OCI-LY1 (cell line): ENCODE measurements around the gene AGPAT1.
A peak's percentile ranks its signal among the peaks of the same experiment; 100 is the strongest.

ENCODE experiments used
- H2AFZ ChIP-seq: fragments of 200-600 bp; sonication (generic), shearing (Covaris generic); 2 replicates; pipeline ENCODE4 v1.6.0; 2014; ENCODE audit warnings: antibody characterized with exemption, mild to moderate bottlenecking, low read length
- H3F3A ChIP-seq: fragments of 200-600 bp; sonication (generic), shearing (Covaris generic); 2 replicates; pipeline ENCODE4 v1.6.0; 2014; ENCODE audit warnings: mild to moderate bottlenecking, antibody characterized with exemption, low read length, moderate library complexity; ENCODE audit not compliant: insufficient read depth
- H3K27ac ChIP-seq: fragments of 200-600 bp; sonication (generic); 2 replicates; pipeline ENCODE4 v1.5.1; 2014; ENCODE audit warnings: low read length, mixed run types, mild to moderate bottlenecking, low read depth; ENCODE audit not compliant: poor library complexity, severe bottlenecking
- H3K27me3 ChIP-seq: fragments of 200-600 bp; sonication (generic); 2 replicates; pipeline ENCODE4 v1.6.0; 2014; ENCODE audit warnings: antibody characterized with exemption, mild to moderate bottlenecking, low read length, moderate library complexity; ENCODE audit not compliant: insufficient read depth
- H3K36me3 ChIP-seq: fragments of 200-600 bp; sonication (generic); 2 replicates; pipeline ENCODE4 v1.6.1; 2014; ENCODE audit warnings: mild to moderate bottlenecking, antibody characterized with exemption, low read length, moderate library complexity, mixed read lengths; ENCODE audit not compliant: insufficient read depth
- H3K4me1 ChIP-seq: fragments of 200-600 bp; sonication (generic); 2 replicates; pipeline ENCODE4 v1.5.1; 2014; ENCODE audit warnings: mild to moderate bottlenecking, low read length, moderate library complexity; ENCODE audit not compliant: insufficient read depth, severe bottlenecking
- H3K4me2 ChIP-seq: fragments of 200-600 bp; sonication (generic), shearing (Covaris generic); 2 replicates; pipeline ENCODE4 v1.6.1; 2014; ENCODE audit warnings: low read length
- H3K4me3 ChIP-seq: fragments of 200-600 bp; sonication (generic); 2 replicates; pipeline ENCODE4 v1.5.1; 2014; ENCODE audit warnings: low read length, low read depth, mild to moderate bottlenecking, mixed read lengths; ENCODE audit not compliant: poor library complexity, severe bottlenecking
- H3K79me2 ChIP-seq: fragments of 200-600 bp; shearing (Covaris generic); 2 replicates; pipeline ENCODE4 v1.6.1; 2016; ENCODE audit warnings: mixed run types, low read length, mixed read lengths; ENCODE audit not compliant: insufficient read depth
- H3K9ac ChIP-seq: fragments of 200-600 bp; sonication (generic), shearing (Covaris generic); 2 replicates; pipeline ENCODE4 v1.6.1; 2014; ENCODE audit warnings: mild to moderate bottlenecking, low read length, mixed read lengths
- H3K9me2 ChIP-seq: fragments of 200-600 bp; sonication (generic), shearing (Covaris generic); 2 replicates; pipeline ENCODE4 v1.6.1; 2014; ENCODE audit warnings: low read depth, mild to moderate bottlenecking, low read length, mixed read lengths
- H3K9me3 ChIP-seq: fragments of 200-600 bp; shearing (Covaris generic); 2 replicates; pipeline ENCODE4 v1.6.1; 2014; ENCODE audit warnings: low read length, mixed read lengths
- H4K20me1 ChIP-seq: fragments of 200-600 bp; sonication (generic), shearing (Covaris generic); 2 replicates; pipeline ENCODE4 v1.6.0; 2016; ENCODE audit warnings: mild to moderate bottlenecking, low read length; ENCODE audit not compliant: insufficient read depth
- CTCF ChIP-seq: fragments of 200-600 bp; sonication (generic), shearing (Covaris generic); IDR thresholded peaks from 2 replicates; pipeline ENCODE4 v1.5.1; 2017; ENCODE audit warnings: mild to moderate bottlenecking, antibody characterized with exemption, low read length, moderate library complexity, mixed read lengths
- EZH2 ChIP-seq: fragments of 200-600 bp; sonication (generic), shearing (Covaris generic); IDR thresholded peaks from 2 replicates; pipeline ENCODE4 v1.8.0; 2017; ENCODE audit warnings: borderline replicate concordance, mixed run types, mild to moderate bottlenecking, antibody characterized with exemption, low read length, moderate library complexity, mixed read lengths

Gene AGPAT1

GRCh38 chr6:32154514-32155161 is 21.2 kb downstream of the AGPAT1 start:
- Histone ChIP-seq H3K9ac (peak overlapping the region; percentile 78), H3K27me3 (no peaks in the 10 kb centered on the region), H3K36me3 (peaks cover 16% of the 10 kb centered on the region), H4K20me1 (no peaks in the 10 kb centered on the region), H3K27ac (no peak overlapping the region), H3K4me1 (peaks cover 25% of the 10 kb centered on the region), H2AFZ (no peak overlapping the region), H3K9me2 (no peaks in the 10 kb centered on the region), H3K4me2 (peak overlapping the region; percentile 88), H3K79me2 (no peaks in the 10 kb centered on the region), H3K9me3 (no peaks in the 10 kb centered on the region), H3F3A (0 out of 2 replicates have a peak, but pooled peaks cover 4% of the 10 kb centered on the region), H3K4me3 (peak overlapping the region; percentile 80)
- TF ChIP-seq EZH2, result no peak
- TF ChIP-seq CTCF, result peak; percentile 73; the same call in 1 of the 2 replicates

- Histone ChIP-seq H3K9ac (peak within 1 kb of the TSS; percentile 78), H3K9me3 (no peaks in the 10 kb centered on the region), H3K79me2 (no peaks in the 10 kb centered on the region), H3K27ac (peak within 1 kb of the TSS; percentile 4), H3K4me2 (peak within 1 kb of the TSS; percentile 88), H3K36me3 (peaks cover 16% of the 10 kb centered on the region), H3K4me3 (peak within 1 kb of the TSS; percentile 80), H3K9me2 (no peaks in the 10 kb centered on the region), H3K4me1 (peaks cover 25% of the 10 kb centered on the region), H4K20me1 (no peaks in the 10 kb centered on the region), H3K27me3 (no peaks in the 10 kb centered on the region), H2AFZ (no peak within 1 kb of the TSS), H3F3A (0 out of 2 replicates have a peak, but pooled peaks cover 4% of the 10 kb centered on the region)
- TF ChIP-seq EZH2, result no peak
- peak; percentile 12; the same call in 1 of the 2 replicates for TF ChIP-seq CTCF
These were observed 22.0 kb downstream of the AGPAT1 start, which contains the start of gene PPT2 for GRCh38 chr6:32153564-32154513. PPT2 (plus strand) TSS chr6:32154141; CDS start chr6:32154595, 454 bp downstream.

GRCh38 chr6:32152769-32153563 is 22.9 kb downstream of the AGPAT1 start:
- no peaks in the 10 kb centered on the region for H3K27me3 ChIP-seq
- H3K36me3 ChIP-seq, result peaks cover 7% of the 10 kb centered on the region
- H3F3A ChIP-seq, result 0 out of 2 replicates have a peak, but pooled peaks cover 4% of the 10 kb centered on the region
- H3K79me2 ChIP-seq, result no peaks in the 10 kb centered on the region
- H3K4me3 ChIP-seq, result peak overlapping the region; percentile 80
- H4K20me1 ChIP-seq, result no peaks in the 10 kb centered on the region
- TF ChIP-seq EZH2 (no peak), CTCF (no peak)
- no peak overlapping the region for H2AFZ ChIP-seq
- H3K9ac ChIP-seq, result peak overlapping the region; percentile 8; the same call in 1 of the 2 replicates
- peaks cover 25% of the 10 kb centered on the region for H3K4me1 ChIP-seq
- peak overlapping the region; percentile 88 for H3K4me2 ChIP-seq
- no peaks in the 10 kb centered on the region for H3K9me2 ChIP-seq
- H3K9me3 ChIP-seq, result no peaks in the 10 kb centered on the region
- H3K27ac ChIP-seq, result no peak overlapping the region
